Omental fat pad (tissue), 4 donors: ENCODE results near the gene TIGD1. TPM values are rescaled to one million over a fixed set of nuclear protein-coding genes. Genes with fewer than 3 reads are reported as not detected.
"Not testable (repeated sequence)": the region's sequence is repeated elsewhere in the genome, so short reads cannot be mapped to it uniquely, and the experiment has no call there.

Experiments used
- ATAC-seq: fragments of 150-250 bp; one replicate; pipeline ENCODE4 v1.9.1; 2016; ENCODE audit warnings: mild to moderate bottlenecking, moderate library complexity; ENCODE audit not compliant: low FRiP score
- DNase-seq: peaks from one replicate; pipeline ENCODE4 v3.0.0-alpha.2; 2019; ENCODE audit warnings: low spot score
- total RNA-seq, 4 donors: library from RNA; depleted of rRNA; stranded (reverse); fragments of >200 nt; gene quantifications; one replicate each; pipeline ENCODE4 v1.1.0, GENCODE V29; 2016
- TF ChIP-seq, protein P1 (sequence below), 3 donors: fragments of 450-650 bp; IDR thresholded peaks; one replicate each; pipeline ENCODE4 v1.5.1; 2016 to 2017; ENCODE audit warnings: antibody characterized with exemption in 3 of 3, mild to moderate bottlenecking in 3 of 3, moderate library complexity in 2 of 3

The TIGD1 gene
- total RNA-seq, 4 donors from 2014 or later: 1.5 to 3.8 (median 2.4) TPM

DNA sequence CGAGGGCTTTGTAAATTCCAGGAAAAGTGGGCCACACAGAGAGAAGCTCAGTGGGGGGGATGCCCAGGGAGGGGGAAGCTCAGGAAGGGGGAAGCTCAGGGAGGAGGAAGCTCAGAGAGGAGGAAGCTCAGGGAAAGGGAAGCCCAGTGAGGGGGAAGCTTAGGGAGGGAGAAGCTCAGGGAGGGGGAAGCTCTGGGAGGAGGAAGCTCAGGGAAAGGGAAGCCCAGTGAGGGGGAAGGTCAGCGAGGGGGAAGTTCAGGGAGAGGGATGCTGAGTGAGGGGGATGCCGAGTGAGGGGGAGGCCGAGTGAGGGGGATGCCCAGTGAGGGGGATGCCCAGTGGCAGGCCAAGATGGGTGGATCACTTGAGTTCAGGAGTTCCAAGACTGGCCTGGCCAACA is 11.7 kb downstream of the TIGD1 start:
- ATAC-seq (no peak), DNase-seq (no peak)

DNA sequence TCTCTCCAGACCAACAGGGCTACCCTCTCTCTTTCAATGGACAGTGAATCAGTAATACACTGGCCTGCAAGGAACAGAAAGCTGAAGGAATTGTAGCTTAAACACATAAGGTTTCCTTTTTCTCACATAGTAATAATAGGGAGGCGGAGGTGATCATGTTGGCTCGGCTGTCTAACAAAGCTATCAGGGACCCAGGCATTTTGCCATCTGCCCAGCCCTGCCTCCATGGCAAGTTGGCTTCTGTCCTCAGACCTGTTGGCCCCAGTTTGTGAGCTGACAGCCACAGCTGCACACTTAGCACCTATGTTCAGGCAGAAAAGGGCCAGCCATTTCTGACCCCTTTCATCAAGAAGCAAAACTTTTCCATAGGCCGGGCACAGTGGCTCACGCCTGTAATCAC is 12.9 kb downstream of the TIGD1 start:
- DNase-seq (no peak), ATAC-seq (no peak)
- TF ChIP-seq, protein P1, sequence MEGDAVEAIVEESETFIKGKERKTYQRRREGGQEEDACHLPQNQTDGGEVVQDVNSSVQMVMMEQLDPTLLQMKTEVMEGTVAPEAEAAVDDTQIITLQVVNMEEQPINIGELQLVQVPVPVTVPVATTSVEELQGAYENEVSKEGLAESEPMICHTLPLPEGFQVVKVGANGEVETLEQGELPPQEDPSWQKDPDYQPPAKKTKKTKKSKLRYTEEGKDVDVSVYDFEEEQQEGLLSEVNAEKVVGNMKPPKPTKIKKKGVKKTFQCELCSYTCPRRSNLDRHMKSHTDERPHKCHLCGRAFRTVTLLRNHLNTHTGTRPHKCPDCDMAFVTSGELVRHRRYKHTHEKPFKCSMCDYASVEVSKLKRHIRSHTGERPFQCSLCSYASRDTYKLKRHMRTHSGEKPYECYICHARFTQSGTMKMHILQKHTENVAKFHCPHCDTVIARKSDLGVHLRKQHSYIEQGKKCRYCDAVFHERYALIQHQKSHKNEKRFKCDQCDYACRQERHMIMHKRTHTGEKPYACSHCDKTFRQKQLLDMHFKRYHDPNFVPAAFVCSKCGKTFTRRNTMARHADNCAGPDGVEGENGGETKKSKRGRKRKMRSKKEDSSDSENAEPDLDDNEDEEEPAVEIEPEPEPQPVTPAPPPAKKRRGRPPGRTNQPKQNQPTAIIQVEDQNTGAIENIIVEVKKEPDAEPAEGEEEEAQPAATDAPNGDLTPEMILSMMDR (IDR thresholded peaks at IDR 0.05): no peak

More for the DNA sequence above, 11.7 kb downstream of the TIGD1 start:
- TF ChIP-seq, protein P1 (IDR thresholded peaks at IDR 0.05): no peak

DNA sequence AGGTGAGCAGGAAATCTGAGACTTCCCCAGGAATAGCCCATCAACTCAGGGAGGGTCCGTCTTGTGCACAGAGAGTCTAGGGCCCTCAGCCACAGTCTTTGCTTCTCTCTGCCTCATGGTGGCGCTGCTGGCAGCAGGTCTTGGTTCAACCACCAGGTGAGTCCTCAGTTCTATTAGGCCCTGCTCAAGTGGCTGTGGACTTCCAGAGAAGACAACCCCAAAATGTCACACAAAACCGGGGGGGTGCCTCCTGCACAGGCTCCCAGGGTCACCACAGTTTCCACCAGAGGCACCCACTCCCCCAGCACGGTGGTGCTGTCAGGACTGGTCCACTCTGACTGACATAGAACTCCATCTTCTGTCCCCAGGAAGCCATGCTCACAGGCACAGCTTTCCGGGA is 13.3 kb downstream of the TIGD1 start:
- TF ChIP-seq, protein P1 (IDR thresholded peaks at IDR 0.05): no peak
- no peak for ATAC-seq
- no peak for DNase-seq

DNA sequence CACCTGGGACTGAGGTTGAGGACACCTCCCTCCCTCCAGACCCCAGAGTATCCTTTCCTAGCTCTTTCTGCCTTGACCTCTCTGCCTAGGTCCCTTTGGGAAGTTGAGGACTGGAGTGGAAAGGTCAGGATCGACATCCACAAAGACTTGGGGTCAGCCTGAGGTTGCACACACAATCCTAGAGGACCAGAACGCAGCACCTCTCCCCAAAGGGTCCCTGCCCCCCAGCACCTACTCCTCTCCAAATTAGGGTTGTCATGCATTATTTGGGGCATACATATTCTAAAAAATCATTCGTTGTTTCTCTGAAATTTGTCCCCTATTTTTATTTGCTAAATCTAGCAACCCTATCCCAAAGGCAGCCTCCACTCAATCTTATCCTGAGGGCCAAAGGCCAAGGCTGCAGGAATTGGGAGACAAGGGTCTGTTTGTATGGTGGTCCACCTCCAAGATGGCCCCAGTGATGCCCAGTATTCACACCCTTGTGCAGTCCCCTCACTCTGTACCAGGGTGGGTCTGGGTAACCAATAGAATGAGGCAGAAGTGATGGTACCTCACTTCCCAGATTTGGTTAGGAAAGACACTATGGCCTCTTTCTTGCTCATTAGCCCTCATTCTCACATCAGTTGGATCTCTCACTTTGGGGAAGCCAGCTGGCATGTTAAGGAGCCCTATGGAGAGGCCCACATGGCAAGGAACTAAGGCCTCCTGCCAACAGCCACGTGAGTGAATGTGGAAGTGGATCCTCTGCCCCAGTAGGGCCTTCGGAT is 14.4 kb downstream of the TIGD1 start:
- TF ChIP-seq, protein P1 (IDR thresholded peaks at IDR 0.05): no peak
- DNase-seq: no peak
- ATAC-seq: no peak

DNA sequence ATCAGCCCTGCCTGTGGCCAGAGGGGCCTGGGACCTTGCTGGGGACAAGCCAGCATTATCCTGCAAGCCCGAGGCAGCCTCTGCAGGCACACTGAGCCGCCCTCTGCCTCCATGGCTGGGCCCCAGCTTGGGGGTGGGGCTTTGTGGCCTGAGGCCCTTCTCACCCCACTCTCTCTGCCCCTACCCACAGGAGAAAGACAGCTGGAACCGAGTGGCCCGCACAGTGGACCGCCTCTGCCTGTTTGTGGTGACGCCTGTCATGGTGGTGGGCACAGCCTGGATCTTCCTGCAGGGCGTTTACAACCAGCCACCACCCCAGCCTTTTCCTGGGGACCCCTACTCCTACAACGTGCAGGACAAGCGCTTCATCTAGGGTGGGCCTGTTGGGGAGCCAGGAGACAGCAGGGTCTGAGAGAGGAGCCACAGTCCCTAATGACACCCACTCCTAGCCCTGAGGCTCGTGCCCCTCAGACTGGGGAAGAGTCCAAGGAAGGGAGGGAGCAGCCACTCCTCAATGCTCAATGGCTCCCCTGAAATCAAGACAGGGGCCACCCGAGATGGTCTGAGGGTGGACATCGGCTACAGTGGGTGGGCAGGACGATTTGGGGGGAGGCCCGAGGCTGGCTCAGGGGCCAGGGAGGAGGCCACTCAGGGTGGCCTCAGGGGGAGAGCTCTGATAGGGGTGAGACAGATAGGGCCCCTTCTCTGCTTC is 15.3 kb downstream of the TIGD1 start:
- ATAC-seq (no peak), DNase-seq (no peak)
- TF ChIP-seq, protein P1 (IDR thresholded peaks at IDR 0.05): no peak

DNA sequence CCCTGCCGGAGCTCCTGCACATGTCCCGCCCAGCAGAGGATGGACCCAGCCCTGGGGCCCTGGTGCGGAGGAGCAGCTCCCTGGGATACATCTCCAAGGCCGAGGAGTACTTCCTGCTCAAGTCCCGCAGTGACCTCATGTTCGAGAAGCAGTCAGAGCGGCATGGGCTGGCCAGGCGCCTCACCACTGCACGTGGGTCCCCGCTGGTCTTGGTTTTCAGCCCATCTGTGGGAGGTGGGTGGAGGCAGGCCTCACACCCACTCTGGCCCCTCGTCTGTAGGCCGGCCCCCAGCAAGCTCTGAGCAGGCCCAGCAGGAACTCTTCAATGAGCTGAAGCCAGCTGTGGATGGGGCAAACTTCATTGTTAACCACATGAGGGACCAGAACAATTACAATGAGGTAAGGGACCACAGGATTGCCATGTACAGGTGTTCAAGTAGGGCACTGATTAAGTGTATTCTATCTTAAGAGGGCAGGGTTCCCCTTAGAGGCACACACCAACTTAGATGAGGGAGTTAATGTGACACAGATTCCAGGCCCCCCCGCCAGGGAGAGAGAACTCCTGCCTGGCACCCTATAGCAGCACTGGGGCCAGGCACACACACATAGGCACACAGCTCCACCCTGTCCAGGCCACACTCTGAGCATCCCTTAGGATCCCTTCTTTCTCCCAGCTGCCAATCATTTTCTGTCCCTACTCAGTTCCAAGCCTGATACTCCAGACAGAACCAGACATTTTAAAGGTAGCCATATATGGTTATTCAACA is 16.2 kb downstream of the TIGD1 start:
- DNase-seq (no peak), ATAC-seq (no peak)

DNA sequence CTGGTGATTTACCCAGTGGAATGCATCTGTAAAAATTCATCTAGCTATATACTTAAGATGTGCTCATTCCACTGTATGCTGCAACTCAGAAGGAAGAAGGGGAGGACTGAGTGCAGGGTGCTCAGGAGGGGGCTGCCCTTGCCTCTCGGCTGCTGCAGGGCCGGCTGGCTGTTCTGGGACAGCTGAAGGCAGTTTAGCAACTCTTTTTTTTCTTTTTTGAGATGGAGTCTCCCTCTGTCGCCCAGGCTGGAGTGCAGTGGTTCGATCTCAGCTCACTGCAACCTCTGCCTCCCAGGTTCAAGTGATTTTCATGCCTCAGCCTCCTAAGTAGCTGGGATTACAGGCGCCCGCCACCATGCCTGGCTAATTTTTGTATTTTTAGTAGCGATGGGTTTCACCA is 17.5 kb downstream of the TIGD1 start:
- DNase-seq, ATAC-seq: not testable (repeated sequence)

More for the DNA sequence above, 16.2 kb downstream of the TIGD1 start:
- TF ChIP-seq, protein P1 (IDR thresholded peaks at IDR 0.05): no peak
